ENCODE measurements around the gene PLPPR3. TPM values are rescaled to one million over a fixed set of nuclear protein-coding genes. Genes with fewer than 3 reads are reported as not detected.

Gene PLPPR3
- polyA plus RNA-seq, 3 donors = 9.5 to 12.3 (median 11.1) TPM

DNA sequence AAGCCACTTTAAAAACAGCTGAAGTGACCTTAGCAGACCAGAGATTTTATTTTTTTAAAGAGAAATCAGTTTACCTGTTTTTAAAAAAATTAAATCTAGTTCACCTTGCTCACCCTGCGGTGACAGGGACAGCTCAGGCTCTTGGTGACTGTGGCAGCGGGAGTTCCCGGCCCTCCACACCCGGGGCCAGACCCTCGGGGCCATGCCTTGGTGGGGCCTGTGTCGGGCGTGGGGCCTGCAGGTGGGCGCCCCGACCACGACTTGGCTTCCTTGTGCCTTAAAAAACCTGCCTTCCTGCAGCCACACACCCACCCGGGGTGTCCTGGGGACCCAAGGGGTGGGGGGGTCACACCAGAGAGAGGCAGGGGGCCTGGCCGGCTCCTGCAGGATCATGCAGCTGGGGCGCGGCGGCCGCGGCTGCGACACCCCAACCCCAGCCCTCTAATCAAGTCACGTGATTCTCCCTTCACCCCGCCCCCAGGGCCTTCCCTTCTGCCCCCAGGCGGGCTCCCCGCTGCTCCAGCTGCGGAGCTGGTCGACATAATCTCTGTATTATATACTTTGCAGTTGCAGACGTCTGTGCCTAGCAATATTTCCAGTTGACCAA is 10.8 kb downstream of the PLPPR3 start:
- DNase-seq (ENCODE audit: low read depth in 3 of 3, low spot score in 2 of 3) = no peak

DNA sequence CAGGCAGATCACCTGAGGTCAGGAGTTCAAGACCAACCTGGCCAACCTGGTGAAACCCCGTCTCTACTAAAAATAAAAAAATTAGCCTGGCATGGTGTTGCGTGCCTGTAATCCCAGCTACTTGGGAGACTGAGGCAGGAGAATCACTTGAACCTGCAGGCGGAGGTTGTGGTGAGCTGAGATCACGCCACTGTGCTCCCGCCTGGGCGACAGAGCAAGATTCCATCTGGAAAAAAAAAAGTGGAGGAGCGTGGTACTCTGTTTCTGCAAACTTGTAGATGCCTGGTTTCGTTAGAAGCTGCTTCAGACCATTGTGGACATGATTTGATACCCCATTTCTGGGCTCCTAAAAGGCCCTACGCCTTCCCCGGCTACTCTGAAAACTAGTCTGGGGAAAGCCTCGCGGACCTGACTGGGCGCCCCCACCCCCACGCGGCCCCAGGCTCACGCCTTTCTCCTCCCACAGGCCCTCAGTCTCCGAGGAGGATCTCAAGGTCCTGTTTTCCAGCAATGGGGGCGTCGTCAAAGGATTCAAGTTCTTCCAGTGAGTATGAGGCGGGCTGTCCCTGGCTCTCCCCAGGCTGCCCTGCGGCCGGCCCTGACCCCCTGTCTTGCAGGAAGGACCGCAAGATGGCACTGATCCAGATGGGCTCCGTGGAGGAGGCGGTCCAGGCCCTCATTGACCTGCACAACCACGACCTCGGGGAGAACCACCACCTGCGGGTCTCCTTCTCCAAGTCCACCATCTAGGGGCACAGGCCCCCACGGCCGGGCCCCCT is 11.5 kb downstream of the PLPPR3 start:
- DNase-seq (ENCODE audit: low read depth in 3 of 3, low spot score in 2 of 3) = no peak

DNA sequence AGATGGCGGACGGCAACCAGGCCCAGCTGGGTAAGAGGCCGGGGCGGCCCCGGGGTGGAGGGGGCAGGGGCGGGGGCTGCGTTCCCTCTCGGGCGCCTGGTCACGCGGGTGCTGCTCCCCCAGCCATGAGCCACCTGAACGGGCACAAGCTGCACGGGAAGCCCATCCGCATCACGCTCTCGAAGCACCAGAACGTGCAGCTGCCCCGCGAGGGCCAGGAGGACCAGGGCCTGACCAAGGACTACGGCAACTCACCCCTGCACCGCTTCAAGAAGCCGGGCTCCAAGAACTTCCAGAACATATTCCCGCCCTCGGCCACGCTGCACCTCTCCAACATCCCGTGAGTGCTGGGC is 13.4 kb downstream of the PLPPR3 start:
- DNase-seq (ENCODE audit: low read depth in 3 of 3, low spot score in 2 of 3) = no peak

DNA sequence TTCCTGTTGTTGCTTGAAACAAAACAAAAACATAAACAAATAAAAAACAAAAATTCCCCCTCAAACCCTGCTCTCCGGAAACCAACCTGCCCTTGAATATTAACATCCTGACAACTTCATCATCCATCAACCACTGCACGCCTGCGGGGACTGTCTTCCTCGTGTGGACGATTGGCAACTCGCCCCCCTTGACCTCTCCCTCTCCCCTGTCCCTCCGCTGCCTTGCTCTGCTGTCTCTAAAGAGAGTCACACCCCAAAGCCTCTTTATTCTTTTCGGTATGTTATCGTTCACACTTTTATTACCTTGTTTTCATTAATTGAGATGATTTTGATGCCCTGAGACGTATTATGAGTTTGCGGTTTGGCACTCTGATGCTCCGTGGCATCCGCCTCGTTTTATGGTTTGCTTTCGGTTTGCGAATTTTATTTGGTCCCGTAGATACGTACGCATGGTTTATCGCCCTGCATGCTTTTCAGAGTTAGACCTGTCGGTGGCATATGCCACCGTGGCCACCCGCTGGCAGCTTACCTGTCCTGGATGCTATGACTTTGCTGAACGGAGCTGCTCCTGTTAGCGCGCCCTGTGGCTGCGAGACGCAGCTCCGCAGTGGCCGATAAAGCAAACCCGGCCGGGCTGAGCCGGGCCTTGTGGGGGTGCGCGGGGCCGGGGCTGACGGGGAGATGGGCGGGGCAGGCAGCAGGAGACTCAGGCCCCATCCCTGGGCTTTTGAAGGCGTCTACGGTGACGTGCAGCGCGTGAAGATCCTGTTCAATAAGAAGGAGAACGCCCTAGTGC is 13.9 kb downstream of the PLPPR3 start:
- DNase-seq (ENCODE audit: low read depth in 3 of 3, low spot score in 2 of 3) = no peak

DNA sequence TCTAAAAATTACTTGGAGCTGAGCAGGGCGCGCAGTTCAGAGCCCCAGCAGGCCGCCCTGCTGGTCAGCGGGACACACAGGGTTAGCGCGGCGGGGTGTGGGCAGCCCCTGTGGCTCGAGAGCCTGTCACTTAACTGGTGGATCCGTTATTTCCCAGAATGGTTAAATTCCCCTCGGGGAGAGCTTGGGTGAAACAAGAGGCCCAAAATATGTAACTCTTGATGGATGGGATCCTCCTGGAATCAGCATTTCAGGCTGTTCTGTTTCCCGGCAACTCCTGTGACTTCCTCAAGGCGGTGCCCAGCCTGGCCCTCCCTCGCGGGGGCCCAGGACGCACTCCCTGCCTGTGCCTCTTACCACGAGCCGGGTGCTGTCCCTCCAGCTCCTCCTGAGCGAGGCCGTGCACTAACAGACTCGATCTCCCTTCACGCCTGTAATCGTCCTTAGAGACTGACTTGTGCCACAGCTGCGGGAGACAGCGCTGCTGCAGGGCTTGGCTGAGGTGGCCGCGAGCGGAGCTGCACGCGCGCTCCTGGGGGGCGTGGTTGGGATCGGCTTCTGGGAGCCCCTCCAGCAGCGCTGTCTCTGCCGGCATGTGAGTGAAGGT is 14.8 kb downstream of the PLPPR3 start:
- no peak for DNase-seq (ENCODE audit: low read depth in 3 of 3, low spot score in 2 of 3)

DNA sequence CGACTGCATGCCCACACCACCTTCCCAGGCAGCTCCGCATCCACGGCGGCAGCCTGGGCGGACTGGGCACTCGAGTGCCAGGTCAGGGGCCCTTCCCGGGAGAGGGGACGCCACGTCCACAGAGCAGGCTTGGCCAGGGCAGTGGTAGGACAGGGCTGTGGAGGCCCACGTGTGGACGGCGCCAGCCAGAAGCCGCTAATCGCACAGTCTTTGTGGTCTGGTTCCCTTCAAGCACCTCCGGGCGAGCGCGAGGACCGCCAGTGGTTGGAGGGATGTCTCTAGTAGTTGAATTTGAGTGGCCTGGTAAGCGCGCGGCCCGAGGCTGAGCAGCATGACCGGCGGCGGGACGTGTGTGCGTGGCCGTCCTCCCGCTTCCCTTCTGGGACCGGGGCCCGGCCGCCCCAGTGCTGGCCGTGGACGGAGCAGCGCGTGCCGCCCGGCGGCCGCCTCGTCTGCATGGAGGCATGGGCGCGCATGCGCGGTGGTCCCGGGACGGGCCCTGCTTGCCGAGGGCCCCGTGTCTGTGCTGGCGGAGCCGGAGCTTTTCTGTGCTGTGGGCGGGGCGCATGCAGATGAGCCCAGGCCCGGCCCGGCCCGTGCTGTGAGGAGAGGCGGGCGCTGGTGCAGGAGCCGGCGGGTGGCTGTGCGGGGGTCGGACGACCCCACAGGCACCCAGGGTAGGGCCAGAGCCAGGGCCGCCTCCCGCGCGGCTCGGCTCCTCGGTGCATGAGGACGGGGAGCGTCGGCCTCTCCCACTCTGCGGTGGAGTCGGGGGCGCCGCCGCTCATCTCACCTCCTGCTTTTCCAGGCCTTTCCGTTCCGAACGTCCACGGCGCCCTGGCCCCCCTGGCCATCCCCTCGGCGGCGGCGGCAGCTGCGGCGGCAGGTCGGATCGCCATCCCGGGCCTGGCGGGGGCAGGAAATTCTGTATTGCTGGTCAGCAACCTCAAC is 15.9 kb downstream of the PLPPR3 start:
- DNase-seq (ENCODE audit: low read depth in 3 of 3, low spot score in 2 of 3) = no peak

DNA sequence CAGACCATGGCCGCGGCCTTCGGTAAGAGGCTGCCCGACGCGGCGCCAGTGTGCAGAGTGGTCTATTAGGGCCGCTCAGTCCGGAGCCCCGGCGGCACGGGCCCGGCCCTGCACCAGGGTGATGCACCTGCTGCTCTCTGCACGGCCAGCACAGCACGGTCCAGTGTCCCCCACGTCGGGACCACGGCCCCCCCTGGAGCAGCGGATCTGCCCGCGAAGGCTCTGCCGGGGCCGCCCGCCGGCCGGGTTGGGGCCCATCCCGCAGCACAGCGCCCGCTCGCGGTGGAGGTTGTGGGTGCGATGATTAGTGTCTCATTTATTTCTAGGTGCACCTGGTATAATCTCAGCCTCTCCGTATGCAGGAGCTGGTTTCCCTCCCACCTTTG is 16.6 kb downstream of the PLPPR3 start:
- no peak for DNase-seq (ENCODE audit: low read depth in 3 of 3, low spot score in 2 of 3)

DNA sequence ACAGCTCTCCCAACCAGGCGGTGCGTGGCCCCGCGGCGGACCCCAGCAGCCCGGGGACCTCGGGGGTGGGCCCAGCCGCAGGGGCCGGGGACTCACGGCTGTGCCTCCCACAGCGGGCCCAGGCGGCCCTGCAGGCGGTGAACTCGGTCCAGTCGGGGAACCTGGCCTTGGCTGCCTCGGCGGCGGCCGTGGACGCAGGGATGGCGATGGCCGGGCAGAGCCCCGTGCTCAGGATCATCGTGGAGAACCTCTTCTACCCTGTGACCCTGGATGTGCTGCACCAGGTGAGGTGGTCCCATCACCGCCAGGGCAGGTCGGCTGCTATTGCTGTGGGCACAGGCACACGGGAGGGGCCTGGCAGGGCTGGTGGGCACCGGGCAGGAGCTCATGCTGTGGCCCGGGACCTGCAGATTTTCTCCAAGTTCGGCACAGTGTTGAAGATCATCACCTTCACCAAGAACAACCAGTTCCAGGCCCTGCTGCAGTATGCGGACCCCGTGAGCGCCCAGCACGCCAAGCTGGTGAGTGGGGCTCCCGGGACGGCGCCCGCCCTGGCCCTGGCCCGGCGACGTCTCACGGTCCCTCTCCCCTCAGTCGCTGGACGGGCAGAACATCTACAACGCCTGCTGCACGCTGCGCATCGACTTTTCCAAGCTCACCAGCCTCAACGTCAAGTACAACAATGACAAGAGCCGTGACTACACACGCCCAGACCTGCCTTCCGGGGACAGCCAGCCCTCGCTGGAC is 17.2 kb downstream of the PLPPR3 start:
- DNase-seq (ENCODE audit: low read depth in 3 of 3, low spot score in 2 of 3) = no peak

DNA sequence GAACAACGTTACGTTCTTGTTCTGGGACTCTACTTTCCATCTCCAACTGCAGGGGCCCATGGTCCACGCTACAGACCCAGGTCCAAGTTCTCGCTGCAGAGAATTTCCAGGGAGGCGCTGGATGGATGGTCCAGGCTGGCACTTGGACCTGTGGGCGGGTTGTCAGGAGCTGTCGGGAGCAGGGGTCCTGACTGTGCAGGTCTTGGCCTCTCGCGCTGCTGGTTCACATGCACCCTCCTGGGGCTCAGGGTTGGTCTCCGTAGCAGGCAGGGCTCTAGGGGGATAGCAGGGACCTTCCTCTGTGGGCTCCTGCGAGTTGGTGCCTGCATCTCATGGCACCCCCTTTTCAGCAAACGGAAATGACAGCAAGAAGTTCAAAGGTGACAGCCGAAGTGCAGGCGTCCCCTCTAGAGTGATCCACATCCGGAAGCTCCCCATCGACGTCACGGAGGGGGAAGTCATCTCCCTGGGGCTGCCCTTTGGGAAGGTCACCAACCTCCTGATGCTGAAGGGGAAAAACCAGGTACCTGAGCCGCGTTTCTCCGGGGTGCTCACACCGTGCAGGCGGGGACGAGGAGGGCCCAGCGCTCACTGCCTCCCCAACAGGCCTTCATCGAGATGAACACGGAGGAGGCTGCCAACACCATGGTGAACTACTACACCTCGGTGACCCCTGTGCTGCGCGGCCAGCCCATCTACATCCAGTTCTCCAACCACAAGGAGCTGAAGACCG is 17.9 kb downstream of the PLPPR3 start:
- no peak for DNase-seq (ENCODE audit: low read depth in 3 of 3, low spot score in 2 of 3)

DNA sequence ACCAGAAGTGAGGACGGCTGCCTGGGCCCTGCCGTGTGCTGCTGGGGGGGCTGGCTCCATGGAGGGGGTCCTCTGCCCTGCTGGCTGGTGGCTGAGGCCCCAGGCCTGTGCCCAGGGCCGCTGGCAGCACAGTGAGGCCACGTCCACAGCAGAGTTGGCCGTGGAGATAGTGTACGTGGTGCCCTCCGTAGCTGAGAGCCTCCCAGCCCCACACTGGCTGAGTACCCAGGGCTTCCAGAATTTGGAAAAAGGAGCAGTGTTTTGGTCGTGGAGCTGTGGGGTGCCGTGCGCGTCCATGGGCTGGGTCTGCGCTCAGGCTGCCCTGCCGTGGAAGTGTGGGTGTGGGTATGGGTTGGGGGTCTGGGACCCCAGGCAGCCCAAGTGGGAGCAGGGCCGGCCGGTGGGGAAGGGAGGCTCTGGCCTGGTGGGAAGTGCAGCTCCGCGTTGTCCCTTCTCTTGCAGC is 18.6 kb downstream of the PLPPR3 start:
- DNase-seq (ENCODE audit: low read depth in 3 of 3, low spot score in 2 of 3) = no peak

DNA sequence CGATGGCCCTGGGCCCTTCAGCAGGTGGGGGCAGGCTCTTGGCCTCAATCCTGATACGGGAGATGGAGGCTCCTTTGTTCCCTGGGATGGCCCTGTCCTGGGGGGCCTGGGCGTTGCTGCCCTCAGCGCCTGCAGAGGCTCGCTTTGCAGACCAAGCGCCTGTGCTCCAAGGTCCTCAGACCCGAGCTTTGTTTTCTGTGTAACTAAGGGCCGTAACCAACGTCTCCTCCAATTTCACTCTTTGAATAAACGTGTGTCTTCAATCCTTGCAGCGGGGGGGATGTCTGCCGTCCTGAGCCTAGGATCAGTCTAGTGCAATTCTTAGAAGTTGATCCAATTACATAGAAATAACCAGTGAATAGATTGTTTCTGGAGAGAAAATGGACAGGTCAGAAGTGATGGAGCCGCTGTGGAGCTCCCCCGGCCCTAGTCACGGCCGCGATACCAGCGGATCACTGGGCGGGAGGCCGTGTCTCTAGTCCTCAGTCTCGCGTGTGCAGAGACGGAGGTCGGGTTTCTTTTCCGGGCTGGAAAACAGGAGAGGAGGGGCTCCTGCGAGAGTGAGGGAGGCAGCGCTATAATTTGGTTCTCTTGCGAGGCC is 19.2 kb downstream of the PLPPR3 start:
- no peak for DNase-seq (ENCODE audit: low read depth in 3 of 3, low spot score in 2 of 3)

DNA sequence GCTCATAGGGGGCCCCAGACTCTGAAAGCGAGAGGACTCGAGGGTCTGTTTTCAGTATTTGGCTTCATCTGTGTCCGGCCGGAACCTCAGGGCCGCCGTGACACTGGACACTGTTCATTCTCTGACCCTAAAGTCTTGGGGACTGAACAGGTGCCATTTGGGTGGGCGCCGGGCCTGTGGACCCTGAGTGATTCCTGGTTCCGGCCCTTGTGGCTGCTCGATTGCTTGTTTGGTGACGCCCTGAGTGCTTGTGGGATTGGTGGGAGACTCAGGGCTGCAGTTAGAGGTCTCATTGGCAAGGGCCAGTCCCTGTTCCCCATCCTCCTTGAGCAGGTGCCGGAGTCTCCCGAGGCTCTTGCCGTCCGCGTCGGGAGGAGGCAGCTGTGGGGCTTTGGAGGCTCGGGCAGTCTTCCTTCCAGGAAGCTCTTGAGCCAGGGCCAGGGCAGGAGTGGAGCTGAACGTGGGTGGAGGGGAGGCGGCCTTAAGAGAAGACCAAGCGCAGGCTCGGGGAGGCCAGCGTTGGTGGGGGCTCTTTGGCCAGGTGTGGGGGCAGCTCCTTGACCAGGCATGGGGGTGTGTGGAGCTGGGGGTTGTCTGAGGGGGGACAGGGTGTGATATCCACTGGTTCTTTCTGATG is 19.8 kb downstream of the PLPPR3 start:
- DNase-seq (ENCODE audit: low read depth in 3 of 3, low spot score in 2 of 3) = no peak

DNA sequence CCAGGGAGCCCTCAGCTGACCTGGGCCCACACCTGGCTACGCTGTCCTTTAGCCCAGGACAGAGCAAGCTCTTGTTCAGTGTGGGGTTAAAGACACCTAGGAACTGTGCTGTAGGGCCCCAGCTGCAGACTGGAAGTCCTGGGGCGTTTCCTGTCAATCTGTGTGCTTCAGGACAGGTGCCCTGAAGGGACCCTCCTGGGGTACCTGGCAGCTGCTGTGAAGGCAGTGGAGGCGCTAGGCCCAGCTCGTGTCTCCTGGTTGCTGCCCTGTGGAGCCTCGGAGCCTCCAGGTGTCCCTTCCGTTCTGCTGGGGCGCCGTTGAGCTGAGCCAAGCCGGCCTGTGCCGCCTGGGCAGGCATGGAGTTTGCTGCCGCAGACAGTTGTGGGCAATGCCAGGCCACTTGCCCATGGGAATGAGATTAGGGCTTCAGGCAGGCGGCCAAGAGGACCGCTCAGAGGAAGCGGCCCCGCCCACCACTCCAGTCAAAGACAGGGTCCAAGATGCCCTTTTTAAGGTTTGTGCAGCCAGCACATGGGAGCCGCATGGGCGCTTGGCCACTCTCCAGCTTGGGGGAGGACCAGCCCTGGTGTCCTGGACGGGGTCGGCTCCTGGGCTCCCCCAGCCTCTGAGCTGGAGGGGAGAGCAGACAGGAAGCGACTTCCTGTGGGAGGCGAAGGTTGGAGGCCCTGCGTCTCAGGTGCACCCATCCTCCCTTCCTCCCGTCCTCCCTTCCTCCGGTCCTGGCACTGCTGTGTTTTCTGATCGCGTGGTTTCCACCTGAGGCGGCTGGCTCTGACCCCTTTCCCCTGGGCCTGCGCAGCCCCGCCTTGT is 20.5 kb downstream of the PLPPR3 start:
- DNase-seq (ENCODE audit: low read depth in 3 of 3, low spot score in 2 of 3) = no peak

DNA sequence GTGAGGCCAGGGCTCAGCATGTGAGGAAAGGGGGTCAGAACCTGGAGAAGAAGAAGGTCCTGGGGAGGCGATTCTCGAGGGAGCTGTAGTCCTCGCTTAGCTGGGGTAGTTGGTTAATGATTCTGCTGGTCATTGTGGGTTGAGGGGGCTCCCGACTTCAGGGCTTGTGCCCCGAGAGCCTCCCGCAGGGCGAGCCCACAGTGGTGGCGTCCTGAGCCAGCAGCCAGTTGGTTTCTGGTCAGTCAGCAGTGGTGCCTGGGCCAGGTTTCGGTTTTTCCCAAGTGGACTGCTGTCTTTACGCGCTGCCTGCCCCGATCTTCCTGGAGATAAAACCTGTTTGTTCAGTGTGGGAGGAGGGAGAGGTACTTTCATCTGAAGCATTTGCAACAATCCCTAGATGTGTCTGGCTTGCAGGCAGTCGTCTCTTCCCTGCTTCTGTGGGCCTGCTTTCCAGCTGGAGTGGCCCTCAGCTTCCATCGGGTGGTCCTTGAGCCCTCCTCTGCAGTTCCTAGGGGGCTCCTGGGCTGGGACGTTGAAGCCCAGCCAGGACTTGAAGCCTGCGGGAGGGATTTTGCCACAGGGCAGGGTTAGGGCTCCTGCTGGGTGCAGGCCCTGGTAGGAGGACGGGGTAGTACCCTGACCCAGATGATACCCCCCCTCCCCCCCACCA is 21.3 kb downstream of the PLPPR3 start:
- DNase-seq (ENCODE audit: low read depth in 3 of 3, low spot score in 2 of 3) = no peak

DNA sequence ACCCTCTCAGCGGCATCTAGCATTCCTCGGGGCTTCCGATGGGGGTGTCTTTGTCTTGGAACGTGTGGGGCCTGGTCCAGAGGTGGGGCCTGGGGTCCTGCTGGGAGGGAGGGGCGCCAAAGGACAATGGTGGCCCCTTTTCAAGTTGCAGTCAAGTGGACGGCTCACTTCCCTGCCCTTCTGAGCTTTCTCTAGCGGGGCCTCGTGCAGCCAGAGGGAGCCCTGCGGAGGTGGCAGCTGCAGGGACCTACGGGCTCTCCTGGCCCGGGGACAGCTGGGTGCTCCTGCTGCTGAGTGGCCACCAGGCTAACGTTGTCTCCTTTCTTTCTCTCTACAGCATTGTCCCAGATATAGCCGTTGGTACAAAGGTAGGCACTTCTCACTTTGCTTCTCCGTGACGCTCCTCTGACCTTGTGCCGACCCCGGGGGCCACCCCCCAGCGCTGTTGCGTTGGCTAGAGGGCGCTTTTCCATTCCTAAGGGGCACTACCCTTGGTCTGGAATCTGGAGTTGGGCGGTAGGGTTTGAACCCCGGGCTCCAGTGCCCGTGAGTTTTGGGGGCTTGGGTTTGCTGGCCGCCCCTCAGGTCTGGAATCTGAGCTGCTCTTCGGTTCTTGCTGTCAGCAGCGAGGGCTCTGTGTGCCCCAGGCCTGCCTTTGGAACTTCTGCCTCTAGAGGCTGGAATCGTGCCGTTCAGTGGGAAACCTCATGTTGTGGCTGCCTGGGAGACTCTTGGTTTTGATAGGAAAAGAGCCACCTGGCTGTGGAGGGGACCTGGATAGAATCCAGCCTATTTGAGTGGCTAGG is 22.5 kb downstream of the PLPPR3 start:
- DNase-seq (ENCODE audit: low read depth in 3 of 3, low spot score in 2 of 3) = no peak

Data from right renal cortex interstitium (tissue), 3 donors.